IPS-18a (cell line): Measurements from ENCODE around the gene YTHDC1.

Source experiments
- H3K27ac ChIP-seq: one replicate; pipeline ENCODE4 v1.5.1; 2013; ENCODE audit warnings: low read length
- H3K27me3 ChIP-seq: one replicate; pipeline ENCODE4 v1.6.1; 2013; ENCODE audit warnings: mild to moderate bottlenecking, low read length; ENCODE audit not compliant: control insufficient read depth, insufficient read depth
- H3K36me3 ChIP-seq: one replicate; pipeline ENCODE4 v1.6.1; 2013; ENCODE audit warnings: low read depth, low read length; ENCODE audit not compliant: control insufficient read depth
- H3K4me1 ChIP-seq: one replicate; pipeline ENCODE4 v1.6.1; 2013; ENCODE audit warnings: low read depth, low read length; ENCODE audit not compliant: control insufficient read depth
- H3K4me3 ChIP-seq: one replicate; pipeline ENCODE4 v1.5.1; 2013; ENCODE audit warnings: low read length
- H3K9ac ChIP-seq: one replicate; pipeline ENCODE4 v1.6.1; 2013; ENCODE audit warnings: mild to moderate bottlenecking, low read length, moderate library complexity
- H3K9me3 ChIP-seq: one replicate; pipeline ENCODE4 v1.6.1; 2013; ENCODE audit warnings: low read depth, low read length; ENCODE audit not compliant: control insufficient read depth

Gene YTHDC1

GRCh38 chr4:68326141-68326540 is 23.7 kb downstream of the YTHDC1 start:
- Histone ChIP-seq H3K36me3 (peaks cover 87% of the 10 kb centered on the region), H3K27me3 (no peaks in the 10 kb centered on the region), H3K4me1 (no peaks in the 10 kb centered on the region), H3K9ac (no peak overlapping the region), H3K9me3 (no peaks in the 10 kb centered on the region), H3K27ac (no peak overlapping the region), H3K4me3 (no peak overlapping the region)

- H3K9me3 ChIP-seq, result no peaks in the 10 kb centered on the region
- peak overlapping the region; percentile 10 for H3K27ac ChIP-seq
- no peak overlapping the region for H3K9ac ChIP-seq
- H3K4me1 ChIP-seq, result no peaks in the 10 kb centered on the region
- H3K27me3 ChIP-seq, result no peaks in the 10 kb centered on the region
- no peak overlapping the region for H3K4me3 ChIP-seq
- H3K36me3 ChIP-seq, result peaks cover 82% of the 10 kb centered on the region
Observed at GRCh38 chr4:68324519-68325262, 25.2 kb downstream of the YTHDC1 start.

DNA sequence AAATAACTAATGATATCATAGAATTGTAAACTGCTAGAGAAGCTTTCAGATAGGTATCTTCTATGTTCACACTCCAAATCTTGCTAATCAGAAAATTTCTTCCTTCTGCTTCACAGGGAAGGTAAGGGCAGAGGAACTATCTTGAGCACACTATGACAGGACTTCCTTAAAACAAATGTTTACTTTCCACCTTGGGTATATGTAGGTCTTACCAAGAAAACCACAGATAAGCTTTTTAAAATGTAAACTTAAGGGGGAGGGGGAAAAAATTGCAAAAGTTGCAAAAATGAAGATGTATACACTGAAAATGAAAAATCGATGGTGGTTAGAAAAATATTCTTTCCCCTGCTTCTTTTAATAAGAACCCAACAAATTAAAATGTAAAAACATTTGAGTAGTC is 30.9 kb downstream of the YTHDC1 start:
- H3K9me3 ChIP-seq, result no peaks in the 10 kb centered on the region
- H3K36me3 ChIP-seq, result peaks cover 90% of the 10 kb centered on the region
- no peak overlapping the region for H3K9ac ChIP-seq
- H3K27ac ChIP-seq, result no peak overlapping the region
- no peaks in the 10 kb centered on the region for H3K27me3 ChIP-seq
- H3K4me1 ChIP-seq, result peaks cover 19% of the 10 kb centered on the region
- H3K4me3 ChIP-seq, result no peak overlapping the region

DNA sequence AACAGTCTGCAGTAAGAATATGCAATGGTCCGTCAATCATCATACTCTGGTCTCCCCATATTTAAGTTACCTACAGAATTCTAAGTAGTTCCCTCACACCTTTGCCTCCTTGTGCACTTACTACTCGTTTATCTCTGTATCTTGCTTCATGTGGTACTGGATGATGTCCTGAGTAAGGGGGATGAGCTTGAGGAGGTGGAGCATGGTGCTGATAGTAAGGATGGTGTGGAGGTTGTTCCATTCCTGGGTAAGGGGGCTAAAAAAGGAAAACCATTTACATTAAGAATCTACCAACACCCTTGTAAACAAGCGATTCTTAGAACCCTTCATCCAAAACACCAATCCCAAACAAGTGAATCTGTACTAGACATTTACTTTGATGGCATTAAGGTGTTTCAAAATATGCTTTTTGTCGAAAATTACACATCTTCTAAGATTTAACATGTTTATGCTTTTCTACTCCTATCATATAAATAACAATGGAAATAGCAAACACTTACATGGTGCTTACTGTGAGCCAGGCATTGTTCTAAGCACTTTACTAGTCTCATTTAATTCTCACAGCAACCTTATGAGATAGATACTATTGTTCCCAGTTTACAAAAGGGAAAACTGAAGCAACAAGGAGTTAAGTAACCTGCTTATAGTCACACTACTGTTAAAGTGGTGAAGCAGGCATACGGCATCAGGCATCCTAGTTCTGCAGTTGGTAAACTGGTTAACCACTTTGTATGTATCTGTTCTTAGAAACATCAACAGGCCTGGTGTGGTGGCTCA is 33.5 kb downstream of the YTHDC1 start:
- Histone ChIP-seq H3K36me3 (peaks cover 86% of the 10 kb centered on the region), H3K27me3 (no peaks in the 10 kb centered on the region), H3K9ac (no peak overlapping the region), H3K27ac (no peak overlapping the region), H3K4me3 (no peak overlapping the region), H3K9me3 (no peaks in the 10 kb centered on the region), H3K4me1 (peaks cover 19% of the 10 kb centered on the region)

- H3K36me3 ChIP-seq, result peaks cover 37% of the 10 kb centered on the region
- no peak overlapping the region for H3K27ac ChIP-seq
- no peaks in the 10 kb centered on the region for H3K27me3 ChIP-seq
- no peak overlapping the region for H3K9ac ChIP-seq
- no peaks in the 10 kb centered on the region for H3K9me3 ChIP-seq
- no peaks in the 10 kb centered on the region for H3K4me1 ChIP-seq
- no peak overlapping the region for H3K4me3 ChIP-seq
Observed at GRCh38 chr4:68310651-68311247, 39.1 kb downstream of the YTHDC1 start.

DNA sequence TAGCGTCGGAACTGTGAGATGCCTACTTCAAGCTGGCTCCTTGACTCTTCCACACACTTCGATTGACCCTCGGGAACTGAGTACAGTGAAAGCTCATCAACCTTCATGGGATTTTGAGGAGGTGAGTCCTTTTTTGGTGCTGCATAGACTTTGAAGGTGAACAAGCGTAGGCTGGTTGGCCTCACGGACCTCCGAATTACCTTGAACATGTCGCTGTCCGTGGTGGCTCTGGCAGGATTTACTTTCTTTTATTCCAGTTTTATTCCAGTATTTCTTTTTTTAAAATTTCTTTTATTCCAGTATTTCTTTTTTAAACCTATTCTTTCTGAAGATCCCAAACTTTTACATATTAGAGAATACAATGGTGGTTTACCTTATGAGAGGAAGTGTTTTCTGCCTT is 45.2 kb downstream of the YTHDC1 start:
- Histone ChIP-seq H3K4me1 (no peaks in the 10 kb centered on the region), H3K9me3 (no peaks in the 10 kb centered on the region), H3K27me3 (no peaks in the 10 kb centered on the region), H3K9ac (no peak overlapping the region), H3K36me3 (no peaks in the 10 kb centered on the region), H3K4me3 (no peak overlapping the region), H3K27ac (no peak overlapping the region)

DNA sequence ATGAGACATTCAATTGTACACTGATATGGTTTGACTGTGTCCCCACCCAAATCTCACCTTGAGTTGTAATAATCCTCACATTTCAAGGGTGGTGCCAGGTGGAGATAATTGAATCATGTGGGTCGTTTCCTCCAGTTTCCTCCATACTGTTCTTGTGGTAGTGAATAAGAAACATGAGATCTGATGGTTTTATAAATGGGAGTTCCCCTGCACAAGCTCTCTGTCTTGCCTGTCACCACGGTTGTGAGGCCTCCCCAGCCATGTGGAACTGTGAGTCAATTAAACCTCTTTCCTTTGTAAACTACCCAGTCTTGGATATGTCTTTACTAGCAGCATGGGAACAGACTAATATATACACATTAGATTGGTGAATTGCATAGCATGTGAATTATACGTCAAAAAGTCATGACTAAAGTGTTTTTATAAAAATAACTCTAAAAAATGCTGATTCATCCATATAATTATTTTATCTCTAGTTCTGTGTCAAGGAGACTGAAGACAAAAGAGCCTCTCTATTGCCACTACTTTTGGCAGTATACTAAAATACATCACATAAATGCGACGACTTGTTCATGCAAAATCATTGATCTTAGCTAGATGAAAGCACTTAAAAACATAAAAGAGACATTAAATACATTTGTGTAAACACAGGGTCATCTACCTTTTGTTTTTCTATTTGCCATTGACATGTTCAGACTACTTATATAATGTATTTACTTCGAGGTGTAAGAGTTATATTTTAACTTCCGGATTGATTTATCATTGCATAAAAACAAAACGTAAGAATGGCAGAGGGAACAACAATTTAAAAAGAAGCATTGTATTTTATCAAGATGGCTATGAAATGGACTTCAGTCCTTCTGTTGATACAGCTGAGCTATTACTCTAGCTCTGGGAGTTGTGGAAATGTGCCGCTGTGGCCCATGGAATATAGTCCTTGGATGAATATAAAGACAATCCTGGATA is 50.1 kb downstream of the YTHDC1 start:
- Histone ChIP-seq H3K9ac (no peak overlapping the region), H3K27me3 (no peaks in the 10 kb centered on the region), H3K9me3 (no peaks in the 10 kb centered on the region), H3K4me1 (no peaks in the 10 kb centered on the region), H3K4me3 (no peak overlapping the region), H3K36me3 (no peaks in the 10 kb centered on the region), H3K27ac (no peak overlapping the region)

DNA sequence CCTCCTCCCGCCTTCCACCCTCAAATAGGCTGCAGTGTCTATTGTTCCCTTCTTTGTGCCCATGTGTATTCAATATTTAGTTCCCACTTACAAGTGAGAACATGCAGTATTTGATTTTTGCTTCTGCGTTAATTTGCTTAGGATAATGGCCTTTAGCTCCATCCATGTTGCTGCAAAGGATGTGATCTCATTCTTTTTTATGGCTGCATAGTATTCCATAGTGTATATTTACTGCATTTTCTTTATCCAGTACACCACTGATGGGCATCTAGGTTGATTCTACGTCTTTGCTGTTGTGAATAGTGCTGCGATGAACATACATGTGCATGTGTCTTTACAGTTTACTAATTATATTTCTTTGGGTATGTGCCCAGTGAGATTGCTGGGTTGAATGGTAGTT is 52.8 kb downstream of the YTHDC1 start:
- H3K27ac ChIP-seq, result no peak overlapping the region
- no peaks in the 10 kb centered on the region for H3K9me3 ChIP-seq
- no peaks in the 10 kb centered on the region for H3K27me3 ChIP-seq
- no peaks in the 10 kb centered on the region for H3K36me3 ChIP-seq
- no peak overlapping the region for H3K4me3 ChIP-seq
- H3K9ac ChIP-seq, result no peak overlapping the region
- no peaks in the 10 kb centered on the region for H3K4me1 ChIP-seq

- Histone ChIP-seq H3K36me3 (no peaks in the 10 kb centered on the region), H3K9me3 (no peaks in the 10 kb centered on the region), H3K27ac (no peak overlapping the region), H3K4me1 (peaks cover 10% of the 10 kb centered on the region), H3K4me3 (no peak overlapping the region), H3K27me3 (no peaks in the 10 kb centered on the region), H3K9ac (no peak overlapping the region)
Observed at GRCh38 chr4:68291256-68291655, 58.6 kb downstream of the YTHDC1 start.

- Histone ChIP-seq H3K27ac (no peak overlapping the region), H3K9ac (no peak overlapping the region), H3K4me1 (peaks cover 10% of the 10 kb centered on the region), H3K36me3 (no peaks in the 10 kb centered on the region), H3K27me3 (no peaks in the 10 kb centered on the region), H3K9me3 (no peaks in the 10 kb centered on the region), H3K4me3 (no peak overlapping the region)
Observed at GRCh38 chr4:68288393-68288740, 61.5 kb downstream of the YTHDC1 start.
